ENCODE results near the gene CACNA1C. TPM values are rescaled to one million over a fixed set of nuclear protein-coding genes. Genes with fewer than 3 reads are reported as not detected.

CACNA1C gene
- total and polyA plus RNA-seq, 2 of the 4 experiments (the other 2 are of a cell fraction): 1.6 to 2.6 TPM

DNA sequence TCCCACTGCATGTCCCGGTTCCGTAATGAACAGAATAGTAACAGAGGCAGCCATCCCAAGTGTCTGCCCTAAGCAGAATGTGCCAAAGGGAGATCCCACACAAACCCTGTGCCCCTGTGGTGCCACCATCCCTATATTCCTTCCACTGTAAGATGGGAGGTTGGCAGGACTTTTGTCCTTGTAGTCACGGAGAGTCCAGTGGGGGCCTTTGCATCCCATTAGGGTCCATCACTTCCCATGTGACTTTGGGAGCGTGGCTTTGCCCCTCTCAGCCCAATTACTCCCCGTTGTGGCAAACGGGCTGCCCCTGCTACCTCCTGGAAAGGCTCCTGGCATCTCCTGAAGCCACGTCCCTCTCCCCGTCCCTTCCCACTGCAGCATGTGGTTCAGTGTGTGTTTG is 552.5 kb downstream of the CACNA1C start:
- H3K9me1 ChIP-seq (ENCODE audit: insufficient read depth, low read length): peaks cover 3% of the 10 kb centered on the region; the same call in 1 of the 2 replicates
- ATAC-seq (ENCODE audit: low read depth) (no peak), DNase-seq (no peak)
- no peaks in the 10 kb centered on the region for H3K79me1 ChIP-seq (ENCODE audit: low read depth in 1 of 2, low read length in 2 of 2)
- H2BK5ac ChIP-seq (ENCODE audit: low read depth, low read length, poor library complexity, severe bottlenecking): no peak overlapping the region
- H3K4me3 ChIP-seq (ENCODE audit: insufficient read depth, low read depth, low read length): no peak overlapping the region
- no peak overlapping the region for H4K8ac ChIP-seq (ENCODE audit: low read depth in 2 of 2, low read length in 2 of 2)
- no TSS peak for BruUV-seq (replicated peaks)
- no peak overlapping the region for H2AK9ac ChIP-seq (replicated peaks; ENCODE audit: low read depth, low read length, poor library complexity)
- H3K27me3 ChIP-seq (ENCODE audit: control insufficient read depth, insufficient read depth, low read length): no peaks in the 10 kb centered on the region
- no peak overlapping the region for H3K23ac ChIP-seq (ENCODE audit: low read depth, low read length)
- ChIA-PET POLR2A (ENCODE audit: unreplicated experiment) (no interaction called here), CTCF (no interaction called here)
- no peak overlapping the region for H3K9ac ChIP-seq (ENCODE audit: low read depth, low read length)
- H4K20me1 ChIP-seq (ENCODE audit: insufficient read depth, low read length): no peaks in the 10 kb centered on the region; the same call in 1 of the 2 replicates
- in situ Hi-C loops (cut with MboI; ENCODE audit: low sequenced_read_pairs): no loop called here
- H3K27ac ChIP-seq (ENCODE audit: insufficient read depth, low read length): no peak overlapping the region
- H2BK120ac ChIP-seq (ENCODE audit: low read depth, low read length): no peak overlapping the region
- H3K4me1 ChIP-seq (ENCODE audit: control insufficient read depth, insufficient read depth, low read length): peaks cover 7% of the 10 kb centered on the region; the same call in 1 of the 2 replicates
- intact Hi-C loops (cut with micrococcal nuclease): no loop called here
- no peak overlapping the region for H2AK5ac ChIP-seq (ENCODE audit: low read depth, low read length)
- H4K5ac ChIP-seq (ENCODE audit: low read depth, low read length): no peak overlapping the region
- peaks cover 29% of the 10 kb centered on the region for H3K36me3 ChIP-seq (ENCODE audit: control insufficient read depth, insufficient read depth, low read length)
- no peak overlapping the region for H3K4me2 ChIP-seq (ENCODE audit: low read depth, low read length)
- H3K56ac ChIP-seq (ENCODE audit: extremely low read depth, insufficient read depth, low read length): no peak overlapping the region
- H2AFZ ChIP-seq (replicated peaks; ENCODE audit: low read length, poor library complexity): no peak overlapping the region
- no peak overlapping the region for H2BK15ac ChIP-seq (ENCODE audit: low read depth, low read length)
- no peak overlapping the region for H3K14ac ChIP-seq (replicated peaks; ENCODE audit: low read depth, low read length)
- H3K9me3 ChIP-seq (ENCODE audit: control insufficient read depth, insufficient read depth, low read length): no peaks in the 10 kb centered on the region
- TF ChIP-seq RAD21 (IDR thresholded peaks at IDR 0.05; ENCODE audit: low read length) (no peak), POLR2A (IDR thresholded peaks at IDR 0.05; ENCODE audit: low read depth, low read length) (no peak)
- dilution Hi-C loops (cut with HindIII; ENCODE audit: low sequenced_read_pairs, unreplicated experiment): no loop called here
- no peak overlapping the region for H2BK20ac ChIP-seq (ENCODE audit: low read depth, low read length)
- no peak overlapping the region for H3K4ac ChIP-seq (ENCODE audit: low read depth, low read length)
- H4K91ac ChIP-seq (ENCODE audit: insufficient read depth, low read depth, low read length): no peak overlapping the region
- 100% methylated on average over 2 of the region's 8 CpGs; no CpG with 5 or more reads in 1 of the 2 experiments for WGBS, 2 experiments (ENCODE audit: extremely low coverage in 2 of 2, insufficient read length in 1 of 2)
- no peak overlapping the region for H3K18ac ChIP-seq (ENCODE audit: low read depth, low read length)

All from IMR-90 (cell line).